GM10266 (cell line): ENCODE measurements around the gene NYNRIN.
A peak's percentile ranks its signal among the peaks of the same experiment; 100 is the strongest.

Experiments
- DNase-seq: peaks from one replicate; pipeline ENCODE4 v3.0.0; 2012; ENCODE audit errors: extremely low spot score
- CTCF ChIP-seq: IDR thresholded peaks from 2 replicates; pipeline ENCODE4 v1.5.1; 2012; ENCODE audit warnings: mild to moderate bottlenecking, low read depth; ENCODE audit not compliant: control insufficient read depth, insufficient read depth; ENCODE audit errors: missing control alignments

The NYNRIN gene

GRCh38 chr14:24366721-24367513 is 31.9 kb upstream of the NYNRIN start:
- peak; percentile 87 for DNase-seq

GRCh38 chr14:24367514-24368211 is 31.1 kb upstream of the NYNRIN start, which contains the start of gene NFATC4:
TSS of gene NFATC4 (plus strand) at chr14:24368184. CDS start at chr14:24368341, 157 bp downstream.
- no peak for TF ChIP-seq CTCF
- peak; percentile 81 for DNase-seq

More at GRCh38 chr14:24366721-24367513, 31.9 kb upstream of the NYNRIN start:
- TF ChIP-seq CTCF, result no peak

GRCh38 chr14:24368212-24368561 is 30.6 kb upstream of the NYNRIN start:
- TF ChIP-seq CTCF, result no peak
- peak; percentile 46 for DNase-seq

GRCh38 chr14:24368562-24369252 is 30.1 kb upstream of the NYNRIN start:
- peak; percentile 3 for TF ChIP-seq CTCF
- DNase-seq, result peak; percentile 75

GRCh38 chr14:24369463-24369862 is 29.3 kb upstream of the NYNRIN start:
- no peak for TF ChIP-seq CTCF
- no peak for DNase-seq

- TF ChIP-seq CTCF, result no peak
- DNase-seq, result no peak
Measured at GRCh38 chr14:24369907-24370687, 28.7 kb upstream of the NYNRIN start.
